ENCODE data around the gene GNAZ. TPM values are rescaled to one million over a fixed set of nuclear protein-coding genes. Genes with fewer than 3 reads are reported as not detected.

The GNAZ gene
- total and polyA plus RNA-seq, 2 donors from 2014 or later: 3.7 to 5.7 TPM

DNA sequence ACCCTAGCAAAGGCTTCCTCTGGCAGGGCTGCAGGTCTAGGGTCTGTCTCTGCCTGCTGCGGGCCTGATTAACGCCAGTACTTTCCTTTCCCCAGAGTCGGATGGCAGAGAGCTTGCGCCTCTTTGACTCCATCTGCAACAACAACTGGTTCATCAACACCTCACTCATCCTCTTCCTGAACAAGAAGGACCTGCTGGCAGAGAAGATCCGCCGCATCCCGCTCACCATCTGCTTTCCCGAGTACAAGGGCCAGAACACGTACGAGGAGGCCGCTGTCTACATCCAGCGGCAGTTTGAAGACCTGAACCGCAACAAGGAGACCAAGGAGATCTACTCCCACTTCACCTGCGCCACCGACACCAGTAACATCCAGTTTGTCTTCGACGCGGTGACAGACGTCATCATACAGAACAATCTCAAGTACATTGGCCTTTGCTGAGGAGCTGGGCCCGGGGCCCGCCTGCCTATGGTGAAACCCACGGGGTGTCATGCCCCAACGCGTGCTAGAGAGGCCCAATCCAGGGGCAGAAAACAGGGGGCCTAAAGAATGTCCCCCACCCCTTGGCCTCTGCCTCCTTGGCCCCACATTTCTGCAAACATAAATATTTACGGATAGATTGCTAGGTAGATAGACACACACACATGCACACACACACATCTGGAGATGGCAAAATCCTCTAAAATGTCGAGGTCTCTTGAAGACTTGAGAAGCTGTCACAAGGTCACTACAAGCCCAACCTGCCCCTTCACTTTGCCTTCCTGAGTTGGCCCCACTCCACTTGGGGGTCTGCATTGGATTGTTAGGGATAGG is 52.9 kb downstream of the GNAZ start:
- H3K36me3 ChIP-seq (ENCODE audit: control insufficient read depth in 2 of 3, insufficient read depth in 3 of 3, low read length in 3 of 3): peaks cover 0 to 5% (median 0%) of the 10 kb centered on the region in 3 donors
- H3K4me1 ChIP-seq (ENCODE audit: control insufficient read depth in 2 of 3, insufficient read depth in 2 of 3, low read depth in 1 of 3, low read length in 3 of 3): peaks cover 0 to 2% (median 0%) of the 10 kb centered on the region in 3 donors
- no peaks in the 10 kb centered on the region for H3K27me3 ChIP-seq (ENCODE audit: control insufficient read depth, insufficient read depth, low read length)
- no peak for DNase-seq
- intact Hi-C loops (cut with DNase I): loop anchor here (10.0 kb wide), 1 partner anchor 158 kb away; no protein-coding TSS in a partner anchor
- H3K9ac ChIP-seq (ENCODE audit: low read length in 3 of 3): no peak overlapping the region
- no peaks in the 10 kb centered on the region for H3K9me3 ChIP-seq (ENCODE audit: control insufficient read depth in 2 of 3, insufficient read depth in 1 of 3, low read length in 3 of 3)
- TF ChIP-seq, protein P1, sequence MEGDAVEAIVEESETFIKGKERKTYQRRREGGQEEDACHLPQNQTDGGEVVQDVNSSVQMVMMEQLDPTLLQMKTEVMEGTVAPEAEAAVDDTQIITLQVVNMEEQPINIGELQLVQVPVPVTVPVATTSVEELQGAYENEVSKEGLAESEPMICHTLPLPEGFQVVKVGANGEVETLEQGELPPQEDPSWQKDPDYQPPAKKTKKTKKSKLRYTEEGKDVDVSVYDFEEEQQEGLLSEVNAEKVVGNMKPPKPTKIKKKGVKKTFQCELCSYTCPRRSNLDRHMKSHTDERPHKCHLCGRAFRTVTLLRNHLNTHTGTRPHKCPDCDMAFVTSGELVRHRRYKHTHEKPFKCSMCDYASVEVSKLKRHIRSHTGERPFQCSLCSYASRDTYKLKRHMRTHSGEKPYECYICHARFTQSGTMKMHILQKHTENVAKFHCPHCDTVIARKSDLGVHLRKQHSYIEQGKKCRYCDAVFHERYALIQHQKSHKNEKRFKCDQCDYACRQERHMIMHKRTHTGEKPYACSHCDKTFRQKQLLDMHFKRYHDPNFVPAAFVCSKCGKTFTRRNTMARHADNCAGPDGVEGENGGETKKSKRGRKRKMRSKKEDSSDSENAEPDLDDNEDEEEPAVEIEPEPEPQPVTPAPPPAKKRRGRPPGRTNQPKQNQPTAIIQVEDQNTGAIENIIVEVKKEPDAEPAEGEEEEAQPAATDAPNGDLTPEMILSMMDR (IDR thresholded peaks at IDR 0.05; ENCODE audit: borderline replicate concordance, extremely low read depth, insufficient read depth): no peak
- H3K4me3 ChIP-seq (ENCODE audit: low read length in 3 of 3): no peak overlapping the region
- no peak for FAIRE-seq
- H3K27ac ChIP-seq (ENCODE audit: low read depth in 2 of 2, low read length in 2 of 2): no peak overlapping the region

DNA sequence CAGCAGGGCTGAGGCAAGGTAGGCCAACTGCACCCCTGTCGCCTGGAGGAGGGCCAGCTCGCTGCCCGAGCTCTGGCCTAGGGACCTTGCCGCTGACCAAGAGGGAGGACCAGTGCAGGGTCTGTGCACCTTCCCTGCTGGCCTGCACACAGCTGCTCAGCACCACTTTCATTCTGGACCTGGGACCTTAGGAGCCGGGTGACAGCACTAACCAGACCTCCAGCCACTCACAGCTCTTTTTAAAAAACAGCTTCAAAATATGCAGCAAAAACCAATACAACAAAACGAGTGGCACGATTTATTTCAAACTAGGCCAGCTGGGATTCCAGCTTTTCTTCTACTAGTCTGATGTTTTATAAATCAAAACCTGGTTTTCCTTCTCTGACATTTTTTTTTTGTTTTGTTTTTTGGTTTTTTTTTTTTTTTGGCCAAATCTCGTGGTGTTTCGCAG is 53.5 kb downstream of the GNAZ start:
- Histone ChIP-seq H3K9ac (ENCODE audit: low read length in 3 of 3) (no peak overlapping the region), H3K27me3 (ENCODE audit: control insufficient read depth, insufficient read depth, low read length) (no peaks in the 10 kb centered on the region), H3K36me3 (ENCODE audit: control insufficient read depth in 2 of 3, insufficient read depth in 3 of 3, low read length in 3 of 3) (peaks cover 0 to 5% (median 0%) of the 10 kb centered on the region in 3 donors), H3K9me3 (ENCODE audit: control insufficient read depth in 2 of 3, insufficient read depth in 1 of 3, low read length in 3 of 3) (no peaks in the 10 kb centered on the region), H3K4me1 (ENCODE audit: control insufficient read depth in 2 of 3, insufficient read depth in 2 of 3, low read depth in 1 of 3, low read length in 3 of 3) (peaks cover 0 to 4% (median 0%) of the 10 kb centered on the region in 3 donors), H3K27ac (ENCODE audit: low read depth in 2 of 2, low read length in 2 of 2) (no peak overlapping the region), H3K4me3 (ENCODE audit: low read length in 3 of 3) (no peak overlapping the region)
- intact Hi-C loops (cut with DNase I): loop anchor here (10.0 kb wide), 1 partner anchor 159 kb away; no protein-coding TSS in a partner anchor
- DNase-seq (no peak), FAIRE-seq (peak; percentile 35)
- TF ChIP-seq, protein P1 (IDR thresholded peaks at IDR 0.05; ENCODE audit: borderline replicate concordance, extremely low read depth, insufficient read depth): no peak

DNA sequence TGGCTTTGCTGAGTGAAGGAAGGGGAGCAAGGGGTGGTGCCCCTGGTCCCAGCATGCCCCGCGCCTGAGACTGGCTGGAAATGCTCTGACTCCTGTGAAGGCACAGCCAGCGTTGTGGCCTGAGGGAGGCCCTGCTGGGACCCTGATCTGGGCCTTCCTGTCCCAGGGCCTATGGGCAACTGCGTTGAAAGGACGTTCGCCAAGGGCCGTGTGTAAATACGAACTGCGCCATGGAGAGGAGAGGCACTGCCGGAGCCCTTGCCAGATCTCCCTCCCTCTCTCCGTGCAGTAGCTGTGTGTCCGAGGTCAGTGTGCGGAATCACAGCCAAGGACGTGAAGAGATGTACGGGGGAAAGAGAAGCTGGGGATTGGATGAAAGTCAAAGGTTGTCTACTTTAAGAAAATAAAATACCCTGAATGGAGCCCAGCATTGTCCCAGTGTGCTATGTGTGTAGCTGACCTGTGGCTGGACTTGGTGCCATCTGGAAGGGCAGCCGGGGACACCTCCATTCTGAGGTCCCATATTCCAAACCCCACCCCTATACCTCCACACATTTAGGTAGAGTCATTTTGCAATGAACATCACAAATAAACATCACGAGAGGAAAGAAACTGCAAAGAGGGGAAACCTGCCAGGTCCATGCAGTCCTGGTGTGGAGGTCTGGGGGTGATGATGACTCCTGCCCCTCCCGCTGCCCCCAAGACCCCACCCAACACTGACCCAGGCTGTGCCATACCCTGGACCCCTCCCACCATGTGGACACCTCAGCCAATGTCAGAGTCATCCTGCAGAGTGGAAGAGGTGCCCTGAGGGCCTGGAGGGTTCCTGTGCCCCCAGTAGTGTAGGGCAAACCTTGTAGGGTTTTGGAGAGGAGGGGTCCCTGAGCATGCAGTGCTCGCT is 54.5 kb downstream of the GNAZ start:
- no peak for FAIRE-seq

More for the DNA sequence above, 54.5 kb downstream of the GNAZ start:
- Histone ChIP-seq H3K27ac (ENCODE audit: low read depth in 2 of 2, low read length in 2 of 2) (no peak overlapping the region), H3K36me3 (ENCODE audit: control insufficient read depth in 2 of 3, insufficient read depth in 3 of 3, low read length in 3 of 3) (peaks cover 0 to 5% (median 0%) of the 10 kb centered on the region in 3 donors), H3K27me3 (ENCODE audit: control insufficient read depth, insufficient read depth, low read length) (no peaks in the 10 kb centered on the region), H3K9me3 (ENCODE audit: control insufficient read depth in 2 of 3, insufficient read depth in 1 of 3, low read length in 3 of 3) (no peaks in the 10 kb centered on the region), H3K9ac (ENCODE audit: low read length in 3 of 3) (no peak overlapping the region), H3K4me1 (ENCODE audit: control insufficient read depth in 2 of 3, insufficient read depth in 2 of 3, low read depth in 1 of 3, low read length in 3 of 3) (peaks cover 0 to 4% (median 0%) of the 10 kb centered on the region in 3 donors), H3K4me3 (ENCODE audit: low read length in 3 of 3) (no peak overlapping the region)
- DNase-seq: no peak
- TF ChIP-seq, protein P1 (IDR thresholded peaks at IDR 0.05; ENCODE audit: borderline replicate concordance, extremely low read depth, insufficient read depth): no peak
- intact Hi-C loops (cut with DNase I): loop anchor here (10.0 kb wide), 1 partner anchor 160 kb away; no protein-coding TSS in a partner anchor
